H1 (cell line): ENCODE data around the gene SLC24A3. TPM values are rescaled to one million over a fixed set of nuclear protein-coding genes. Genes with fewer than 3 reads are reported as not detected.

Experiments
- CTCF ChIA-PET: fragments of 300-600 bp; sonication (Branson Sonifier 250); formaldehyde crosslinking; loops from one replicate; lab custom pipeline; 2021; ENCODE audit not compliant: partially characterized antibody; lab: Charles Lee
- POLR2A ChIA-PET: fragments of 300-600 bp; sonication (Branson Sonifier 250); formaldehyde crosslinking; loops from one replicate; lab custom pipeline; 2021; ENCODE audit warnings: inconsistent platforms; ENCODE audit not compliant: partially characterized antibody; lab: Charles Lee
- DNase-seq, 2 experiments: peaks; one replicate each; pipeline versions ENCODE4 v3.0.0 to v3.0.0-alpha.2; 2010 to 2022; ENCODE audit warnings: low spot score in 2 of 2, low read depth in 1 of 2, mixed read lengths in 1 of 2
- FAIRE-seq: peaks from 2 replicates; lab custom pipeline; 2011; peaks lifted over from hg19 to GRCh38; lab: Jason Lieb, UNC
- H2AFZ ChIP-seq: 2 replicates; pipeline ENCODE4 v1.8.1; 2012; ENCODE audit warnings: low read length, inconsistent platforms
- H2AK5ac ChIP-seq: 2 replicates; pipeline ENCODE4 v1.6.1; 2013; ENCODE audit warnings: low read depth, low read length
- H2BK120ac ChIP-seq: replicated peaks from 2 replicates; pipeline ENCODE3; 2013; ENCODE audit warnings: low read depth, low read length, inconsistent platforms
- H2BK12ac ChIP-seq: 2 replicates; pipeline ENCODE4 v1.6.1; 2013; ENCODE audit warnings: low read depth, low read length
- H2BK15ac ChIP-seq: 2 replicates; pipeline ENCODE4 v1.6.1; 2013; ENCODE audit warnings: low read length
- H2BK20ac ChIP-seq: 2 replicates; pipeline ENCODE4 v1.6.1; 2013; ENCODE audit warnings: low read length
- H2BK5ac ChIP-seq: 2 replicates; pipeline ENCODE4 v1.6.1; 2013; ENCODE audit warnings: low read depth, low read length
- H3K14ac ChIP-seq: 2 replicates; pipeline ENCODE4 v1.6.1; 2013; ENCODE audit warnings: inconsistent platforms; ENCODE audit not compliant: insufficient read length
- H3K18ac ChIP-seq: 2 replicates; pipeline ENCODE4 v1.6.1; 2013; ENCODE audit warnings: low read length; ENCODE audit errors: extremely low read depth
- H3K23ac ChIP-seq: 2 replicates; pipeline ENCODE4 v1.6.1; 2013; ENCODE audit warnings: inconsistent platforms; ENCODE audit not compliant: insufficient read length
- H3K23me2 ChIP-seq: 2 replicates; pipeline ENCODE4 v1.6.1; 2013; ENCODE audit warnings: low read depth, low read length
- H3K27ac ChIP-seq: 2 replicates; pipeline ENCODE4 v1.6.1; 2011; ENCODE audit warnings: low read depth, low read length, inconsistent platforms
- H3K27me3 ChIP-seq, 4 experiments: replicated peaks in 1 of 4; 1 replicate in 1 of 4; 2 replicates in 3 of 4; pipeline versions ENCODE4 v1.6.1 to v1.8.1; 2011 to 2013; ENCODE audit warnings: low read length in 3 of 4, mild to moderate bottlenecking in 3 of 4, inconsistent platforms in 2 of 4, mixed read lengths in 2 of 4, moderate library complexity in 1 of 4; ENCODE audit not compliant: control insufficient read depth in 3 of 4, insufficient read depth in 3 of 4; ENCODE audit errors: extremely low read depth in 1 of 4
- H3K36me3 ChIP-seq, 4 experiments: 2 replicates each; pipeline versions ENCODE4 v1.6.1 to v1.8.1; 2011 to 2013; ENCODE audit warnings: mild to moderate bottlenecking in 4 of 4, low read length in 3 of 4, moderate library complexity in 2 of 4, control low read depth in 1 of 4, inconsistent platforms in 1 of 4; ENCODE audit not compliant: insufficient read depth in 4 of 4, control insufficient read depth in 2 of 4
- H3K4ac ChIP-seq: replicated peaks from 2 replicates; pipeline ENCODE3; 2013; ENCODE audit warnings: low read length, low read depth, mixed read lengths, inconsistent platforms; ENCODE audit not compliant: insufficient read length
- H3K4me1 ChIP-seq, 4 experiments: replicated peaks in 1 of 4; 1 replicate in 1 of 4; 2 replicates in 3 of 4; pipeline versions ENCODE4 v1.6.1 to v1.8.1; 2011 to 2013; ENCODE audit warnings: low read length in 3 of 4, inconsistent platforms in 2 of 4, mixed read lengths in 1 of 4; ENCODE audit not compliant: insufficient read depth in 4 of 4, control insufficient read depth in 3 of 4
- H3K4me2 ChIP-seq, 2 experiments: 2 replicates each; pipeline versions ENCODE4 v1.6.1 to v1.8.1; 2011 to 2013; ENCODE audit warnings: low read depth in 2 of 2, low read length in 2 of 2, control low read depth in 1 of 2, inconsistent platforms in 1 of 2, mild to moderate bottlenecking in 1 of 2; ENCODE audit not compliant: insufficient read depth in 1 of 2
- H3K4me3 ChIP-seq, 4 experiments: fragments of 200-600, 300-600 bp in 1 of 4; sonication (generic), shearing (Covaris generic), sonication (Bioruptor Twin) in 1 of 4; 2 replicates each; pipeline versions ENCODE4 v1.5.1 to v1.8.1; 2011 to 2016; ENCODE audit warnings: low read length in 4 of 4, low read depth in 3 of 4, control low read depth in 2 of 4, inconsistent platforms in 2 of 4, mild to moderate bottlenecking in 2 of 4, mixed read lengths in 1 of 4, moderate library complexity in 1 of 4; ENCODE audit not compliant: insufficient read depth in 2 of 4; ENCODE audit errors: extremely low read depth in 1 of 4
- H3K56ac ChIP-seq: replicated peaks from 2 replicates; pipeline ENCODE3; 2013; ENCODE audit warnings: low read depth, mild to moderate bottlenecking, mixed read lengths, low read length, inconsistent platforms; ENCODE audit not compliant: insufficient read length
- H3K79me1 ChIP-seq: 2 replicates; pipeline ENCODE4 v1.6.1; 2013; ENCODE audit warnings: low read depth, low read length, control low read depth
- H3K79me2 ChIP-seq, 2 experiments: 2 replicates each; pipeline versions ENCODE4 v1.6.1 to v1.8.1; 2012 to 2013; ENCODE audit warnings: low read length in 2 of 2, mild to moderate bottlenecking in 2 of 2, inconsistent platforms in 1 of 2; ENCODE audit not compliant: insufficient read depth in 2 of 2, control insufficient read depth in 1 of 2
- H3K9ac ChIP-seq, 4 experiments: replicated peaks in 1 of 4; 1 replicate in 1 of 4; 2 replicates in 3 of 4; pipeline versions ENCODE4 v1.6.1 to v1.8.1; 2011 to 2013; ENCODE audit warnings: low read depth in 3 of 4, low read length in 3 of 4, control low read depth in 2 of 4, mild to moderate bottlenecking in 2 of 4, moderate library complexity in 2 of 4, inconsistent platforms in 1 of 4; ENCODE audit errors: extremely low read depth in 1 of 4
- H3K9me3 ChIP-seq, 2 experiments: 2 replicates each; pipeline versions ENCODE4 v1.6.1 to v1.8.1; 2012 to 2013; ENCODE audit warnings: mild to moderate bottlenecking in 2 of 2, moderate library complexity in 2 of 2, control low read depth in 1 of 2, inconsistent platforms in 1 of 2, low read depth in 1 of 2, low read length in 1 of 2, mixed read lengths in 1 of 2; ENCODE audit not compliant: insufficient read depth in 2 of 2
- H4K20me1 ChIP-seq, 2 experiments: replicated peaks in 1 of 2; 2 replicates each; pipeline versions ENCODE3 to v1.8.1; 2011 to 2013; ENCODE audit warnings: inconsistent platforms in 2 of 2, low read length in 2 of 2, mild to moderate bottlenecking in 1 of 2; ENCODE audit not compliant: insufficient read depth in 2 of 2, control insufficient read depth in 1 of 2
- H4K5ac ChIP-seq: 2 replicates; pipeline ENCODE4 v1.6.1; 2013; ENCODE audit warnings: low read length, low read depth, mixed read lengths, inconsistent platforms; ENCODE audit not compliant: insufficient read length
- H4K8ac ChIP-seq: 2 replicates; pipeline ENCODE4 v1.8.0; 2013; ENCODE audit warnings: mild to moderate bottlenecking, moderate library complexity, low read length, inconsistent platforms; ENCODE audit not compliant: insufficient read depth; ENCODE audit errors: extremely low read depth
- H4K91ac ChIP-seq: replicated peaks from 2 replicates; pipeline ENCODE3; 2013; ENCODE audit warnings: low read length, mixed read lengths, inconsistent platforms; ENCODE audit not compliant: insufficient read length
- HDAC6 ChIP-seq: IDR thresholded peaks from one replicate; pipeline ENCODE4 v1.7.1; 2012; ENCODE audit warnings: low read depth, mild to moderate bottlenecking, inconsistent platforms, low read length, moderate library complexity
- NRF1 ChIP-seq: IDR thresholded peaks from 2 replicates; pipeline ENCODE4 v1.6.1; 2011; ENCODE audit warnings: mild to moderate bottlenecking, low read depth, low read length, improper control_type of control experiment
- RXRA ChIP-seq: IDR thresholded peaks from 2 replicates; pipeline ENCODE4 v1.6.1; 2011; ENCODE audit warnings: low read depth, mild to moderate bottlenecking, low read length, moderate library complexity; ENCODE audit not compliant: insufficient read depth
- WGBS, 2 experiments: shearing (Covaris generic) in 1 of 2; methylation state at CpG; one replicate each; pipeline versions ENCODE4 v1.1.6 to v1.1.7; 2013 to 2015; ENCODE audit warnings: low lambda C conversion rate in 2 of 2, mixed read lengths in 2 of 2, inconsistent platforms in 1 of 2, low coverage in 1 of 2, missing lambda C conversion rate in 1 of 2; ENCODE audit not compliant: insufficient replicate concordance in 2 of 2, insufficient coverage in 1 of 2, insufficient read length in 1 of 2; ENCODE audit errors: extremely low coverage in 1 of 2, missing lambda C conversion rate in 1 of 2; 5-methylcytosine and 5-hydroxymethylcytosine counted together
- polyA plus RNA-seq, 7 experiments: library from polyadenylated mRNA; depleted of rRNA in 3 of 7; stranded (reverse) in 5 of 7; unstranded in 2 of 7; fragments of >200 nt in 5 of 7; fragments of 200-250 nt in 2 of 7; gene quantifications; 1 replicate in 5 of 7; 2 replicates in 1 of 7; 4 replicates in 1 of 7; pipeline versions ENCODE4 v1.2.1 to v1.2.3, GENCODE V29; 2011 to 2013; ENCODE audit warnings: missing spikeins in 2 of 7, mixed read lengths in 2 of 7
- total RNA-seq: library from RNA; stranded (reverse); fragmentation: NEBNext Ultra II Directional; extraction: Animal tissue kit (Norgen Biotek cat#: 25700); gene quantifications from 2 replicates; pipeline ENCODE4 v1.2.1, GENCODE V29; 2021
- TF ChIP-seq, protein P1 (sequence below): IDR thresholded peaks from 2 replicates; pipeline ENCODE4 v1.6.1; 2011; ENCODE audit warnings: low read length, improper control_type of control experiment

SLC24A3 gene
- total and polyA plus RNA-seq, 2 of the 8 experiments (the other 6 are each of a cell fraction or from before 2014, with no cell fraction given), result 4.5 to 6.3 TPM

DNA sequence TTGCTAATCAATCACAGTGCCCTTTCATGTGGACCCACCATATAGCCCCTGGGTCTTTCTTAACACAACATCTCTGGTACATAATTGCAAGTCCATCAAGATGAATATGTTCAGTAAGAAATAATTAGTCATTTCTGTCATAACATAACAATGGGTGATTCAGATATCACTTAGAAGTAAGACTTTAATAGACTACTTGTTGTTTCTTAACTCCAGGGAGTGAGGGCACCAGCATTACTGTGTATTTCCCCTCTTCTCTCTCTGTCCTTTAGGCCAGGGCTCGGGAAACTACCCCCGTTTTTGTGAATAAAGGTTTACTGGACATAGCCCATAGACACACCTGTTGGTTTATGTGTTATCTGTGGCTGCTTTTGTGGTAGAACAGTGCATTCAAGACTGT is 123.5 kb downstream of the SLC24A3 start:
- Histone ChIP-seq H2AFZ (no peak overlapping the region), H3K23me2 (no peaks in the 10 kb centered on the region; the same call in 1 of the 2 replicates), H4K91ac (no peak overlapping the region), H3K36me3 (no peaks in the 10 kb centered on the region; a peak in 1 of 8 replicates), H3K27ac (no peak overlapping the region), H3K79me1 (no peaks in the 10 kb centered on the region), H3K18ac (no peak overlapping the region), H3K9me3 (no peaks in the 10 kb centered on the region), H3K56ac (no peak overlapping the region), H3K4me3 (no peak overlapping the region), H3K4me2 (no peak overlapping the region), H2AK5ac (no peak overlapping the region), H2BK20ac (no peak overlapping the region), H2BK5ac (no peak overlapping the region), H4K20me1 (peaks cover 0 to 1% of the 10 kb centered on the region in 2 experiments), H2BK12ac (no peak overlapping the region), H3K4ac (no peak overlapping the region), H3K23ac (no peak overlapping the region), H4K5ac (no peak overlapping the region), H2BK15ac (no peak overlapping the region), H3K79me2 (no peaks in the 10 kb centered on the region), H4K8ac (no peak overlapping the region), H3K4me1 (no peaks in the 10 kb centered on the region), H2BK120ac (no peak overlapping the region), H3K9ac (no peak overlapping the region), H3K27me3 (no peaks in the 10 kb centered on the region), H3K14ac (no peak overlapping the region)
- ChIA-PET CTCF (interaction anchor here (1.6 kb wide), 1 partner anchor 129 kb away, joined by 3 read pairs; no protein-coding TSS in a partner anchor), POLR2A (no interaction called here)
- DNase-seq, result no peak
- 92% methylated on average over 2 of the region's 2 CpGs; no CpG with 5 or more reads in 1 of the 2 experiments for WGBS, 2 experiments
- TF ChIP-seq NRF1 (no peak), HDAC6 (no peak), RXRA (no peak)
- TF ChIP-seq, protein P1, sequence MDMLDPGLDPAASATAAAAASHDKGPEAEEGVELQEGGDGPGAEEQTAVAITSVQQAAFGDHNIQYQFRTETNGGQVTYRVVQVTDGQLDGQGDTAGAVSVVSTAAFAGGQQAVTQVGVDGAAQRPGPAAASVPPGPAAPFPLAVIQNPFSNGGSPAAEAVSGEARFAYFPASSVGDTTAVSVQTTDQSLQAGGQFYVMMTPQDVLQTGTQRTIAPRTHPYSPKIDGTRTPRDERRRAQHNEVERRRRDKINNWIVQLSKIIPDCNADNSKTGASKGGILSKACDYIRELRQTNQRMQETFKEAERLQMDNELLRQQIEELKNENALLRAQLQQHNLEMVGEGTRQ, result no peak
- FAIRE-seq, result no peak
